Measurements from ENCODE around the gene KRTAP3-3. TPM values are rescaled to one million over a fixed set of nuclear protein-coding genes. Genes with fewer than 3 reads are reported as not detected.
A peak's percentile ranks its signal among the peaks of the same experiment; 100 is the strongest.

KRTAP3-3 gene
- total RNA-seq, 1 donor from 2014 or later = not detected

GRCh38 chr17:40952154-40952553 lies 41.8 kb downstream of the KRTAP3-3 start:
- Histone ChIP-seq H3K4me1 (peaks cover 10% of the 10 kb centered on the region), H3K27me3 (ENCODE audit: low read depth) (peaks cover 18% of the 10 kb centered on the region), H3K27ac (no peak overlapping the region), H3K9me3 (no peaks in the 10 kb centered on the region), H3K4me3 (no peak overlapping the region), H3K36me3 (no peaks in the 10 kb centered on the region)
- intact Hi-C loops (cut with DNase I) = no loop called here
- ATAC-seq (peak in 1 of 2 donors; percentile 5), DNase-seq (no peak)
- no peak for TF ChIP-seq CTCF (IDR thresholded peaks at IDR 0.05)

GRCh38 chr17:40951011-40951622 lies 42.8 kb downstream of the KRTAP3-3 start:
- TF ChIP-seq CTCF (IDR thresholded peaks at IDR 0.05) = no peak
- Histone ChIP-seq H3K27me3 (ENCODE audit: low read depth) (peaks cover 18% of the 10 kb centered on the region), H3K4me1 (peaks cover 10% of the 10 kb centered on the region), H3K9me3 (no peaks in the 10 kb centered on the region), H3K36me3 (no peaks in the 10 kb centered on the region), H3K27ac (no peak overlapping the region), H3K4me3 (no peak overlapping the region)
- DNase-seq = no peak
- ATAC-seq = no peak
- intact Hi-C loops (cut with DNase I) = no loop called here

GRCh38 chr17:40950176-40950575 lies 43.8 kb downstream of the KRTAP3-3 start:
- Histone ChIP-seq H3K4me3 (no peak overlapping the region), H3K27me3 (ENCODE audit: low read depth) (peaks cover 18% of the 10 kb centered on the region), H3K9me3 (no peaks in the 10 kb centered on the region), H3K27ac (no peak overlapping the region), H3K4me1 (peaks cover 10% of the 10 kb centered on the region), H3K36me3 (no peaks in the 10 kb centered on the region)
- DNase-seq (no peak), ATAC-seq (no peak)
- TF ChIP-seq CTCF (IDR thresholded peaks at IDR 0.05) = no peak
- intact Hi-C loops (cut with DNase I) = no loop called here

- no peak for TF ChIP-seq CTCF (IDR thresholded peaks at IDR 0.05)
- DNase-seq (no peak), ATAC-seq (no peak)
- H3K27ac ChIP-seq = no peak overlapping the region
- intact Hi-C loops (cut with DNase I) = no loop called here
- peaks cover 10% of the 10 kb centered on the region for H3K4me1 ChIP-seq
- no peaks in the 10 kb centered on the region for H3K9me3 ChIP-seq
- no peaks in the 10 kb centered on the region for H3K36me3 ChIP-seq
- H3K4me3 ChIP-seq = no peak overlapping the region
- H3K27me3 ChIP-seq (ENCODE audit: low read depth) = peaks cover 18% of the 10 kb centered on the region
Measured at GRCh38 chr17:40949418-40949817, 44.5 kb downstream of the KRTAP3-3 start.

GRCh38 chr17:40947929-40948328 lies 46.0 kb downstream of the KRTAP3-3 start:
- H3K27ac ChIP-seq = no peak overlapping the region
- no peaks in the 10 kb centered on the region for H3K36me3 ChIP-seq
- ATAC-seq (no peak), DNase-seq (no peak)
- TF ChIP-seq CTCF (IDR thresholded peaks at IDR 0.05) = no peak
- H3K27me3 ChIP-seq (ENCODE audit: low read depth) = peaks cover 18% of the 10 kb centered on the region
- intact Hi-C loops (cut with DNase I) = no loop called here
- H3K9me3 ChIP-seq = no peaks in the 10 kb centered on the region
- no peak overlapping the region for H3K4me3 ChIP-seq
- H3K4me1 ChIP-seq = peaks cover 6% of the 10 kb centered on the region

Data from lower lobe of right lung (tissue), 2 donors.